Measurements from ENCODE around the gene RPS5.
"Not testable (repeated sequence)": the region's sequence is repeated elsewhere in the genome, so short reads cannot be mapped to it uniquely, and the experiment has no call there.

Gene RPS5

DNA sequence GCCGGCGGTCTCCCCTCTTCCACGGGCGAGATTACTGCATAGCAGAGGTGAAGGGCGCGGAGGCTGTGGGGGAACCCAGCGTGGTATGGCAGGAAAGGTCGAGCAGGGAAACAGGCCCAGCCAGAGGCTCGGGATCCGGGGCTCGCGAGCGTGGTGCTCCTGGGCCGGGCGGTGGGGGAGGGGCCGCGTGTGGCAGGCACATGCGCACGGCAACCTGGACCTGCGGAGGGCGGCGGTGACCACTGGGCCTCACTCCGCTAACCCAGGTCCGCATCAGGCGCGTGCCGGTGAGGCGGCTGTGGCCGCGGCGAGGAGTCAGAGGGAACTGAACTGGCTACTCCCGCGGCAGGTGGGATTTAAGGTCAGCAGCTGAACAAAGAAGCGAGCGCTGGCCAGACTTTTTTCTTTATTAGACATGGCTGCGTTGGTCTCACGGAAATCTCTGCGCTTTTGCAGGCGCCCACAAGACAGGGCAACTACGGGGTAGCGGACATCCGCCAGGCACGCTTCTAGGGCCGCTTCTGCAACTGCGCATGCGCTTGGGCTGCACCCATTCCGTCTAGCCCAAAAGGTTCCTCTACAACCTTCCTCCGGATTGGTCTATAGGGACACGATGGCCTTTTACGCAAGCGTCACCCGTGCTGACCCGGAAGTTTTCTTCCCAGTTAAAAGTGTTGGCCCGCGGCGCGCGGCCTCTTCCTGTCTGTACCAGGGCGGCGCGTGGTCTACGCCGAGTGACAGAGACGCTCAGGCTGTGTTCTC lies at the start of gene RPS5:
Gene RPS5 (plus strand): TSS at position 694 of the 762 bp plus-strand sequence. CDS start 869 bp downstream, outside the sequence.
- peak; percentile 99 for DNase-seq (ENCODE audit: low spot score)

DNA sequence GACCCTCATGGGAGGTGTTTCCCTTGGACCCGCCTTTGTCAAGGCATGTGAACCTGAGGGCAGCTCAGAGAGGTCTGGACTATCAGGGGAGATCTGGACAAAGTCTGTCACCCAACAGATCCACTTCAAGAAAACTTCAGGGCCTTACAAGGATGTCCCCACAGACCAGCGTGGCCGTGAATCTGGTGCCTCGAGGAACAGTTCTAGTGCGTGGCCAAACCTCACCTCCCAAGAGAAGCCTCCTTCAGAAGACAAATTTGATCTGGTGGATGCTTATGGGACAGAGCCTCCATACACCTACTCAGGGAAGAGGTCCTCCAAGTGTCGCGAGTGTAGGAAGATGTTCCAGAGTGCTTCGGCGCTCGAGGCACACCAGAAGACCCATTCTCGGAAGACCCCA lies 48.7 kb upstream of the RPS5 start:
- DNase-seq (ENCODE audit: low spot score): no peak

DNA sequence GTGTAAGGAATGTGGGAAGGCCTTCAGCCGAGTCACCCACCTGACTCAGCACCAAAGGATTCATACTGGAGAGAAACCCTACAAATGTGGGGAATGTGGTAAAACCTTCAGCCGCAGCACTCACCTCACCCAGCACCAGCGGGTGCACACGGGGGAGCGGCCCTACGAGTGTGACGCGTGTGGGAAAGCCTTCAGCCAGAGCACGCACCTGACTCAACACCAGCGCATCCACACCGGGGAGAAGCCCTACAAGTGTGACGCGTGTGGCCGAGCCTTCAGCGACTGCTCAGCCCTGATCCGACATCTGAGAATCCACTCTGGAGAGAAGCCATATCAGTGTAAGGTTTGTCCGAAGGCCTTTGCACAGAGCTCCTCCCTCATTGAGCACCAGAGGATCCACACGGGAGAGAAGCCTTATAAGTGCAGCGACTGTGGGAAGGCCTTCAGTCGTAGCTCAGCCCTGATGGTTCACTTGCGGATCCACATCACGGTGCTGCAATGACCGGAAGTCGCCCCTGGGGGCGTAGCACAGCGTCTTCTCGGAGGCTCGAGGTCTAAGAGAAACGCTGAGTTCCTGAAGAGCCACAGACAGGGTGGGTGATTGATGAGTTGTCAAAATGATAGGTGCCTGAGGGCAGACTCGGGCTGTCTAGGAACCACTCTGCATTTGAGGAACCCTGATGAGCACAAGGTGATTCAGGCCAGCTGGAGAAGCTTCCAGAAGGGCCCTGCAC lies 48.1 kb upstream of the RPS5 start:
- no peak for DNase-seq (ENCODE audit: low spot score)

GRCh38 chr19:58345558-58345957 lies 41.5 kb upstream of the RPS5 start:
- DNase-seq (ENCODE audit: low spot score): no peak

DNA sequence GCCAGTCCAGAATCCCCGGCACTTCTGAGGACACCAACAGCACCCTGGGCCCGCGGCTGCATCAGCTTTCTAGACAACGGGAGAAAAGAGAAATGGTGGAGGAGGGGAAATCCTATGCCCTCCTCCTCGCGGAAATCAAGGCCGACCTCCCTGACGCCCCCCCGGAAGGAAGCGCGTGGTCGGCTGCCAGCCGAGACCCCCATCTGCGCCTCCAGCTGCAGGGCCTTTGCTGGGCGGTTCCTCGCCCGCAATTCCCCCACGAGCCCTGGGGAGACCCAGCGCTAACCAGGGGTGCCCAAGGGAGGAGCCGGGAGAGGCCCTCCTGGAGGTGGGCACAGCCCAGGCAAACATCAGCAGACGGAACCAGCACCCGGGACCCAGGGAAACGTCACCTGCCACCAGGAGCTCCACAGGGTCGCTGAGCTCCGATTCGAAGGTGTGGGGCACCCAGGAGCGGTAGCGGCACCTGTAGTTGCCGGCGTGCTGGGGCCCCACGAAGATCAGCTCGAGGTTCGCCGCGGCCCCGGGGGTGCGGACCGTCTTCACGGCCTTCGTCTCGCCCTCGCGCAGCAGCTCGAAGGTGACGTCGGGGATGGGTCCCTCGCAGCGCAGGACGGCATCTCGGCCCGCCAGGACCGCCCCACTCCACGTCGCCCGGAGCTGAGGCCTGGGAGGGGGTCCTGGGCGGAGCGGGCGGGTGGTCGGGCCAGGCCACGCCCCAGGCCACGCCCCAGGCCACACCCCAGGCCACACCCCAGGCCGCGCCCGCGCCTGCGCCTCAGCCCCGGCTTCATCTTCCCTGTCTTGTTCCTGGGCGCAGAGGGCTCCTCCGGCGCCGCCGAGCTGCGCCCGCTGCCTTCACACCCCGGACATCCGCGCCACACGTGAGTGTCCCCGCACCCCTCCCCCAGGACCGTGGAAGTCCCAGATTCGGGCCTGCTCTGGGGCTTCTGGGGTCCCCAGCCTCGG lies 39.8 kb upstream of the RPS5 start:
- no peak for DNase-seq (ENCODE audit: low spot score)

GRCh38 chr19:58348080-58348479 lies 39.0 kb upstream of the RPS5 start:
- DNase-seq (ENCODE audit: low spot score): not testable (repeated sequence)

DNA sequence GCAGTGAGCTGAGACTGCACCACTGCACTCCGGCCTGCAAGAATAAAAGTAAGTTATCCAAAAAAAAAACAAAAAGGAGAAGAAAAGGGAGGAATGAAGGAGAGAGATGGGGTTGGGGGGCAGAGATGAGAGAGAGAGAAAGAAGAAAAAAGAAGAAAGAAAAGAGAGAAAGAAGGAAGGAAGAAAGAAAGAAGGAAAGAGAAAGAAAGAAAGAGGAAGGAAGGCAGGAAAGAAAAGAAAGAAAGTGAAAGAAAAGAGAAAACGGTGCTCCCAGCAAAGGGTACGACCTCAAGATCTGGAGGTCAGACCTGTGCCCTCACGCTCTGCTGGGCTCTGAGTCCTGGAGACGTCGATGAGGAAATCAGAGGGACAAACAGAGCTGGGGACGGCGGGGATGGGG lies 37.5 kb upstream of the RPS5 start:
- no peak for DNase-seq (ENCODE audit: low spot score)

DNA sequence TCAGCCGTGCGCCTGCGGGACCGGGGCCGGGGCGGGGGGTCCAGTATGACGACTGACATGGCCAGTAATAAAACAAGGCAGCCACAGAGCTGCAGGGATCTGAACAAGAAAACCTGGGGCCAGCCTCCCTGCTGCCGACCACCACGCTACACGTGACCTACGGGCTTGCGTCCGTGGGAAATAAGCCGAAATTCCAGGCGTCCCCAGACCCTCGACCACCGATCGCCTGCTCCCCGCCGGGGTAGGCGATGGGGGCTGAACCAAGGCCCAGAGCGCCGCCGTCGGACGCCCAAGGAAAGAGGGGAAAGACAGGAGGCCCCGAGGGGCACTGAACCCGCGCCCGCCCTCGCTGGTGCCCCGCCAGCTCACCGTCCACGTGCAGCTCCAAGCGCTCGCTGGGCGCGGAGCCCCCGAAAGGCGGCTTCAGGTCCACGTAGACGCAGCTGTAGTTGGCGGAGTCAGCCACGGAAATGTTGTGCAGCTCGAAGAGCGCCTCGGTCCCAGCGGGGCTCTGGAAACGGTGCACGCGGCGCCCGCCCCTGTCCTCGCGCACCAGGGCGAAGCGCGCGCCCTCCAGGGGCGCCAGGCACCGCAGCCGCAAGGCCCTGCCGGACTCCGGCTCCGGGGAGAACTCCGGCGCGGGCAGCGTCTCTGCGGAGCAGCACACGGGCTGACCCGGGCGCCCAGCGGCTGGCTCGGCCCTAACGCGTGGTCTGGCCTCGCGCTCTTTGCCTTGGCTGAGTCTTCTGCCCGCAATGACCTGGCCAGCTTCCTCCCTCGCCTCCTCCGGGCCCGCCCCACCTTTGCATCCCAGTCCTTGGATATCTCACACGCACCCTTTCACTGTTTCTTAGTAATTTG lies 36.8 kb upstream of the RPS5 start:
- DNase-seq (ENCODE audit: low spot score): no peak

DNA sequence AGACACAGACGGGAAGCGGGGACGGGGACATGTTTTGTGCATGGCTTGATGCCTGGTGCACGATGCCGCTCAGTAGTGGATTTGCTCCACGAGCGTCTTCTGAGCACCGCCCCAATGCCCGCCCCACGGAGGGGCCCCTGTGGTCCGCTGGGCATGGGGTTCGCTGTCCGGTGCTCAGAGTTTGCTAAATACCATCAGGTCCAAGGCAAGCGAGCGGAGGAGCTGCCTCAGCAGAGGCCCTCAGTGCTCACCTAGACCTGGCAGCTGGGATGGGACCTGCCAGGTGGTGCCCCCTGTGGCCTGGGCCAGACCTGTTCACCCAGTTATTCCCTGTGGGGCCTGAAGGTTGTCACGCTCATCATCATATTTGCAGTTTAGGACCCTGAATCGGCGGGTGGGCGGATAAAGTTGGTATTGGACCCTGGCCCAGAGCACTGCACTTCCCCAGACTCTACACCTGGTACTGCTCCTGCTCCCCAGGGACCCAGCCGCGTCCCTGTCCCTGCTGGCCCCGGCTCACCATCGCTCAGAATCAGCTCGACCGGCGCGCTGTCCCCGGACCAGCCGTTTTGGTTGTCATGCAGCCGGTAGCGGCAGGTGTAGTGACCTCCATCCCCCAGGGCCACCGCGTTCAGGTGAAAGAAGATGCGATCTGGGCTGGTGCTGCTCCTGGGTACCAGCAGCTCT lies 36.1 kb upstream of the RPS5 start:
- DNase-seq (ENCODE audit: low spot score): no peak

DNA sequence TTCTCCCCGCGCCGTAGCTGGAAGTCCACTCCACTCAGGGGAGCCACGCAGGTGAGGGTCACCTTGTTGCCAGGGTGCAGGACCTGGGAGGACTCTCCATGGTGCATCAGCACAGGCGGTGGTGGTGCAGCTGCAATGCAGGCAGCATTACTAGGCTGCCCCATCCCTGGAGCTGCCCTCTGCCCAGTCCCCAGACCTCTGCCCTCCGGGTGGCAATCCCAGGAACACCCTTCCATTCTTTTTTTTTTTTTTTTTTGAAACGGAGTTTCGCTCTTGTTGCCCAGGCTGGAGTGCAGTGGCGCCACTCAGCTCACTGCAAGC lies 35.6 kb upstream of the RPS5 start:
- no peak for DNase-seq (ENCODE audit: low spot score)

- DNase-seq (ENCODE audit: low spot score): no peak
Observed at GRCh38 chr19:58351990-58352755, 34.9 kb upstream of the RPS5 start.

DNA sequence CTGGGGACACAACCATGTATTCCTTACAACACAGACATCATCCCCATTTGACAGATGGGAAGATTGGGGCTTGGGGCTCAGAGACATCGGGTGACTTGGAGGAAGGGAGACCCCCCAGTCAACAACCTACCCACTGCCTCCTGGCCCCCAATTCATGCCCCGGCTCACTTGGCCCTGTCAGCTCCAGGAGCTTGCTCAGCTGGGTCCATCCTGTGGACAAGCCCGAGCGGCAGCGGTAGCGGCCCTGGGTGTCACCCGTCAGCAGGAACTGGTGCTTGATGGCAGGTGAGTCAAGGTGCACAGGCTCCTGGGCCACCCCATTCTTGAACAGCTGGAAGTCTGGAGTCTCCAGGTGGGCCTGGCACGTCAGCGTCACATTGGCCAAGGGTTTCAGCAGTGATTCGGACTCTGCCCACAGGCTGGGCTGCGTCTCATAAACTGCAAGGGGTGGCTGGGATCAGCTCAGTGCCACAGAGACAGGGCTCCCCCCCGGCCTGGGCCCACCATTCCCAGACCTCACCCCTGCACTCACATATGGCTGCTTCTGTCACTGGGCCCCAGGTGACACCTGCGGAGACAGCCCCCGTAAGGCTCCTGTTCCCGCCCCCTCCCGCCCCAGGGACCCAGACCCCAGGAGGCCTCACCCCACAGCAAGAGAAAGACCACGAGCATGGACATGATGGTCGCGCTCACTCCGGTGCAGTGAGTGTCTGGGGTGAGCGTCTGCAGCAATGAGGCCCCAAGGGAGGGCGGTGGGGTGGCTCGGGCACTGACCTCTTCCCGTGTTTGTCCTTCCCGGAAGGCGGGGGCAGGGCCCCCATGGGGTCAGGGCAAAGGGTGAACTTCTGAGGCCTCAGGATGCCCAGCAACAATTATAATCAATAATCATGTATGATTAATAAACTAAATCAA lies 34.1 kb upstream of the RPS5 start, which contains the start of gene A1BG:
Gene A1BG (minus strand): TSS at position 733 of the 912 bp plus-strand sequence. CDS start 55 bp downstream, at position 678.
- peak; percentile 77 for DNase-seq (ENCODE audit: low spot score)

DNA sequence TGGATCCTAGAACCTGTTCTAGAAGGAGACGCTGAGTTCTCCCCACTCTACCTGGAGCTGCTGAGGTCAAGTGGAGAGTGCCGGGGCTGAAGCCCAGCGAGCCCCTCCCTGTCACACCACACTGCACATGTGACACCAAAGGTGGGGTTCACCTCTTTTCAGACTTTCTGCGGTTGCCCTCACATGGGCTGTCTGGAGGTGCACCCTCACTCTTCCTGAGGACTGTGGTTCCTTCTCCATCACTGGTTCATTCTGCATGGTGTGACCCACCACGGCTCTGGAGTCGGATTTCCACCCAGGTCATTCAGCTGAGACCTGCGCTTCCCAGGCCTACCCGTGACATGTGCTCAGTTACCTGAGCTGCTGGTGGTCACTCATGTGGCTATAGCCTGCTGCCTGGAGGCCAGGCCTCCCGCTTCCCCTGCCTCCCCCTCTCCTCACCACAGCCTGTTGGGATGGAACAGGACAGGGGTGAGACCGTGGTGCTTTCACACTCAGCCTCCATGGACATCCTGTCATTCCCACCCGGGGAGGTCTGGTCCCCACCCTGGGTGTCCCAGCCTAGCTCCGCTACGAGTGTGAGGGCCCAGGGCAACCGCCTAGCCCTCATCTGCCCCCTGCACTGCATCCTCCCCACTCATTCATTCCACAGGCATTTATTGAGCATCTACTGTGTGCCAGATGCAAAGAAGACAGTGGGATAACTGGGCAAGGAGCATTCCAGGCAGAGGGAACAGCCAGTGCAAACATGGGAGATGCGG lies 33.2 kb upstream of the RPS5 start:
- peak; percentile 50 for DNase-seq (ENCODE audit: low spot score)

- DNase-seq (ENCODE audit: low spot score): no peak
Observed at GRCh38 chr19:58354478-58355030, 32.5 kb upstream of the RPS5 start.

- DNase-seq (ENCODE audit: low spot score): no peak
Observed at GRCh38 chr19:58355215-58355796, 31.8 kb upstream of the RPS5 start.

GRCh38 chr19:58355908-58356765 lies 30.9 kb upstream of the RPS5 start:
- no peak for DNase-seq (ENCODE audit: low spot score)

Measured in HuH-7.5 (cell line).